Right kidney (tissue), 1 donor: ENCODE results near the gene FPGS.

Experiments used
- DNase-seq: peaks from one replicate; pipeline ENCODE4 v3.0.0-alpha.2; 2016

Gene FPGS

DNA sequence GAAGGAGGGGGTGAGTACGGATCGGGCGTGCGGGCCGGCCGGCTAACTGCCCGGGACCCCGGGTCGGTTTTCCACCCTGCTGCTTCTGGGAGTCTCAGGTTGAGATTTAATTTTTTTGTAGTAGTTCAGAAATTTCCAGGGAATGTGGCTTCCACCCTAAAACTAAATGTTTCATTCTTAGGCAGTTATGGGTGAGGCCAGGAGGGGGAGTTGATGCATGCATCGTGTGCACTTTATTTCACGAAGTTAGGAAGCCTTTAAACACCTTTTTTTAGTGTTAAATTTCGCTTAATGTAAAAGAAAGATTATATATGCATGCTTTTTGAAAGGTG, 15.9 kb upstream of the FPGS start:
- no peak for DNase-seq

DNA sequence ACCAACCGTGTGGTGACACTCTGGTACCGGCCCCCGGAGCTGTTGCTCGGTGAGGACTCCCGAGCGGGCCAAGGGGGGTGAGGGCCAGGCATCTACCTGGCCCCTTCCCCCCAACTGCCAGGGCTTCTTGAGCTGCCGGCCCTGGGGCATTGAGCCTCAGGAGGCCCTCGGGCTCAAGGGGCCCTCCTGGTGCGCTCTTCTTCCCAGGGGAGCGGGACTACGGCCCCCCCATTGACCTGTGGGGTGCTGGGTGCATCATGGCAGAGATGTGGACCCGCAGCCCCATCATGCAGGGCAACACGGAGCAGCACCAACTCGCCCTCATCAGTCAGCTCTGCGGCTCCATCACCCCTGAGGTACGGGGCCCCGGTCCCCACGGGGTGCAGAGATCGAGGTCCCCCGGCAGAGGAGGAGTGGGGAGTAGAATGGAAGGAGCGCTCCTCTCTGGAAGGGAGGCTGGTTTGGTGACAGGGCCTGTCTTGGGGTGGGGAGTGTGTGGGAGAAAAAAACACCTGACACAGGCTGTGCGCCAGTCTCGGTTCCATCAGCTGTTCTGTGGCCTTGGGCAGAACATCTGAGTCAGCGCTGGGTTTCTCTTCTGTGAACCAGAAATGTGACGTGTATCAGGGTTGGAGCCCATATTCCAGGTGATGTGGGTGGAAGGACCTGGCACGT, 14.2 kb upstream of the FPGS start:
- no peak for DNase-seq

DNA sequence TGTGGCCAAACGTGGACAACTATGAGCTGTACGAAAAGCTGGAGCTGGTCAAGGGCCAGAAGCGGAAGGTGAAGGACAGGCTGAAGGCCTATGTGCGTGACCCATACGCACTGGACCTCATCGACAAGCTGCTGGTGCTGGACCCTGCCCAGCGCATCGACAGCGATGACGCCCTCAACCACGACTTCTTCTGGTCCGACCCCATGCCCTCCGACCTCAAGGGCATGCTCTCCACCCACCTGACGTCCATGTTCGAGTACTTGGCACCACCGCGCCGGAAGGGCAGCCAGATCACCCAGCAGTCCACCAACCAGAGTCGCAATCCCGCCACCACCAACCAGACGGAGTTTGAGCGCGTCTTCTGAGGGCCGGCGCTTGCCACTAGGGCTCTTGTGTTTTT, 13.5 kb upstream of the FPGS start:
- no peak for DNase-seq

DNA sequence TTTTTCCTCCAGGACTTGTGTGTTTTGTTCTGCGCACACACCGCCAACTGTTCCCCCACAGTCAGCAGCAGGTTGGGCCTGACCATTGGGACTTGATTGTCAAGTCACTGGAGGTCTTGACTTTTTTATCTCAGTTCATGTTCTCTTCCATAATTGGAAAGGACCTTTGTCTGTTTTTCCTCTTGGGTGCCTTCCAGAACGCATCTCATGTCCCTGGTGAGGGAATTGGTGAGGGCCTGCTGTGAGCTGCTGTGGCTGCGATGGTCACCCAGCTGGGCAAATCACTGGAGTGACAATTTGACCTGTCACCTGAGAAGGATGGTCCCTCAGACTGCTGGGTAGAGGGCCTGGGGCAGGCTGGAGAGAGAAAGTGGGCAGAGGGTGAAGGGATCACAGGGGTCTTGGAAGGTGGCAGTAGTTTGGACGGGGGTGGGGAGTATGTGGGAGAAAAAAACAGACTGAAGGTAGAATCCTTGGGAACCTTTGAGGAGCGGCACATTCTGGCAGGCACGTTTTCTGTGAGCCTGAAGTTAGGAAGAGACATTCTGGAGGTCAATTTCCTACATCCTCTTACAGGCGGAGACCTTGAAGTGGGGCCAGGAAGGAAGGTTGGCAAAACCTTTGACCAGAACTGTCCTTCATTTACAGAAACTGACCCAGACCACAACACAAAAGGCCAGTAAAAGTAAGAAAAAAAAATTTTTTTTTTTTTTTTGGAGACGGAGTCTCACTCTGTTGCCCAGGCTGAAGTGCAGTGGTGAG, 12.4 kb upstream of the FPGS start:
- no peak for DNase-seq

DNA sequence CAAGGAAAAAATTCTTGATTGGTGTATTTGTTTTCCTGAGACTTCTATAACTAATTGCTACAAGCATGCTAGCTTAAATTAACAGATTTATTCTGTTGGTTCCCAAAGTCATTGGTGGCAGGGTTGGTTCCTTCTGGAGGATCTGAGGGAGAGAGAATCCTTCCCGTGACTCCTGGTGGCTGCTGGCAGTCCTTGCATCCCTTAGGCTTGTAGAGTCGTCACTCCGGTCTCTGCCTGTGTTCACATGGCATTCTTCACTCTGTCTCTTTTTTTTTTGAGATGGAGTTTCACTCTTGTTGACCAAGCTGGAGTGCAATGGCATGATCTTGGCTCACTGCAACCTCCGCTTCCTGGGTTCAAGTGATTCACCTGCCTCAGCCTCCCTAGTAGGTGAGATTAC, 11.6 kb upstream of the FPGS start:
- DNase-seq = no peak

DNA sequence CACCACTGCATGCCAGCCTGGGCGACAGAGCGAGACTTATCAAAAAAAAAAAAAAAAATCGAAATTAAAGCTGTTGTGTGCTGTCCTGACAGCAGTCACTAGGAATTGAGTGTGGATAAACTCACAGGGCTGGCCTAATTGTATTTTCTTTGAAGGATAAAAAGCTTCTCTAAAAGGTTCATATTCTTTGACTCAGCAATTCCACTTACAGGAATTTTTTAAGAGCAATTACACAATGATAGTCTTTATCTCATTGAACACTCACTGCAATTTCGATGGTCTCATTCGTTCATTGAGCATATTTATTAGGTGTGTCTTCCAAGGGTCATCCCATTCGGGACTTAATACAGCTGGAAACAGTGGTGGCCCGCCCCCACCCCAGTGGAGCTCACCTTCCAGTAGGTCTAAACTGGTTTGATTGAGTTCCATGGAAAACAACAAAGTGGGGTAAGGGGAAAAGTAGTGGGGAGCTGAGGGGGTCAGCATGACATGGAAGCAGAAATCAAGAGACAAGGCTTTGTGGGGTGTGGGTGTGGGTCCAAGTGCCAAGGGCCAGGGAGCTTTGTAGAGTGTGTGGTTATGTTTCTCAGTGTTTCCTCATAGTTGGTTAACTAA, 10.2 kb upstream of the FPGS start:
- DNase-seq = no peak

DNA sequence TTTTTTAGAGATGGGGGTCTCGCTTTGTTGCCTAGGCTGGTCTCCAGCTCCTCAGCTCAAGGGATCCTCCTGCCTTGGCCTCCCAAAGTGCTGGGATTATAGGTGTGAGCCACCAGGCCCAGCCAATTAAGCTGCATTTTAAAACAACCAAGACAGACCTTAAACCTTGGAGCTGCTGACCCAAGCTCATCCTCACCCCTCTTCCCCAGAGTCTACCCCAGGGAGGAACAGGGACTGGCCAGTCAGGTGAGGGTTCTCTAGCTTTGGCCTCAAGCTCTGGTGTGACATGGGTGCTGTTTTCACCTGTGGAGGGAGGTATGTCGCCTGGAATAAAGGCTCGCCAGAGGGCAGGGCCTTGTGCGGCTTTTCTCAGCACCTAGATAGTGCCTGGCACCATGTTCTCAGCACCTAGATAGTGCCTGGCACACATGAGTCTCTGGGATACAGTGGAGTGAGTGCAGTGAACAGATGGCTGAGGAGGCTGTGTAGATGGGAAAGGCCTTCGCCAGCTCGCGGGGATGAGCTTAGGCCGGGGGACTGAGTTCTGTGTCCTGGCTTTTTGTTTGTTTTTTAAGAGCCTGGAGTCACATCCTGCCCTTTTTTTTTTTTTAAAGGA, 9.5 kb upstream of the FPGS start:
- DNase-seq = no peak

DNA sequence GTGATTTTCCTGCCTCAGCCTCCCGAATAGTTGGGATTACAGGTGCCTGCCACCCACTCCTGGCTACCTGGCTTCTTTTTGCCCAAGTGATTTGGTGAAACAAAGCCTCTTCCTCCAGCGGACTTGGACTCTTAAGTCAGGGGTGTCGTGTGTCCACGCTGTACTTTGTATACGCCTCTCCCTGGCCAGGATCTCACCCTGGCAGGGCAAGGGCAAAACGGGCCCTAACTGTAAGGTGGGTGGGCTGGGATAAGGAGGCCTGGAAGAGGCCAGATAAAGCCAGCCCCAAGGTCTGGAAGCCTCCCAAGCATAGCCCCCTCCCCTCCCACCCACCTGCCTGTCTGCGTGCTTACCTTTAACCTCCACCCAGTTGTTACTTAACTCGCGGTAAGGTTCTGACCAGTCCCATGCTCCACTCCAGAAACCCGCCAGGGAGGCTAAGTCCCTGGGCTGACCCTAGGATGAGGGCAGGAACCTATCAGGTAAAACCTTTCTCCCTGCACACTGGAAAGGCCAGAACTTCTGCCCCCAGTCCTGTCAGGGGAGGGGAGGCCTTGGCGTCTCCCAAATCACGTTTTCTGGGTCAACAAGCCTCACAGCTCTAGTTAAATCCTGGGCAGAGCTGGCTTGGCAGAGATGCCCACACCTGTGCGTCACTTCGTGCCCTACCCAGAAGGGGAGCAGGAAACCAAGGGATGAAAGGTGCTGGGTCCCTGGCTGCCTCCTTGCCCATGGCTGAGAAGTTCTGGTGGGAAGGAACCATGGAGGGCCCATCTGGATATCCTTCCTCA, 8.5 kb upstream of the FPGS start:
- no peak for DNase-seq

DNA sequence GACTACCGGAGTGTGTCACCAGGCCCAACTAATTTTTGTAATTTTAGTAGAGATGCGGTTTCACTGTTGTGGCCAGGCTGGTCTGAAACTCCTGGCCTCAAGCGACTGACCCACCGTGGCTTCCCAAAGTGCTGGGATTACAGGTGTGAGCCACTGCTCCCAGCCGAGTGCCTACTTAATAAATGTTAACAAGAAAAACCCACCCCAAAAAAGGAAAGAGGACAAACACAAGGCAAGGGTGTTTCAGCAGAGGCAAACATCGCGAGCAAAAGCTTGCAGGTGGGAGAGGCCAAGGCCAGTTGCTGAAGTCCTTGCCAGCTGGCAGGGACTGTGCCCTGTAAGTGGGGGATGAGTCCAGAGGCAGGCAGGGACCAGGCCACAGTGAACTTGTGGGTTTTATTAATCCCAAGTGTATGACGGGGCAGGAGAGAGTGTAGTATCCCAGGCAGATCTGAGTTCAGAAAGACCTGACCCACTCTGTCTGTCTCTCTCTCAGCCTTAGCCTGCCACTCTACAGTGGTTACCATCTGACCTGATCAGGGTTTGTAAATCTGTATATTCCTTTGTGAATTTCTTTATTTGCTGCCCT, 6.4 kb upstream of the FPGS start:
- no peak for DNase-seq

DNA sequence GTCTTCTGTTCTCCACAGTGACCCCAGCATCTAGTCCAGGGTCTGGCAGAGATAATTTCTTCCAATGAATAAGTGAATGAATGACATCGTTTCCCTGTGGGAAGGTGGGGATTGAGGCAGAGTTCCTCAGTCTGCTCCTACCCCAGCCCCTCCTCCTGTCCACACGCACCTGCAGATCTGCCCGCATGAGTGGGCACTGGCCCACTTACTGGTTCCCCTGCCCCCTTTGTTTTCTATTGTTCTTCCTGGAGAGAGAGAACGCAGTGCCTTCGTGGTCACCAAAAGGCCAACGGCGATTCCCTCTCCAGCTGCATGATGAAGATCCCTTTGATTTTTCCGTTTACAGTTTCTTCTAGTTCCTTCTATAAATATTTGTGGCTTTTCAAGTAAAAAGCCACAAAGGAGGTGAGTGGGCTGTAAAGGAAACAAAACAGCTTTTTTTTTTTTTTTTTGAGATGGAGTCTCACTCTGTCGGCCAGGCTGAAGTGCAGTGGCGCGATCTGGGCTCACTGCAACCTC, 5.8 kb upstream of the FPGS start:
- no peak for DNase-seq

DNA sequence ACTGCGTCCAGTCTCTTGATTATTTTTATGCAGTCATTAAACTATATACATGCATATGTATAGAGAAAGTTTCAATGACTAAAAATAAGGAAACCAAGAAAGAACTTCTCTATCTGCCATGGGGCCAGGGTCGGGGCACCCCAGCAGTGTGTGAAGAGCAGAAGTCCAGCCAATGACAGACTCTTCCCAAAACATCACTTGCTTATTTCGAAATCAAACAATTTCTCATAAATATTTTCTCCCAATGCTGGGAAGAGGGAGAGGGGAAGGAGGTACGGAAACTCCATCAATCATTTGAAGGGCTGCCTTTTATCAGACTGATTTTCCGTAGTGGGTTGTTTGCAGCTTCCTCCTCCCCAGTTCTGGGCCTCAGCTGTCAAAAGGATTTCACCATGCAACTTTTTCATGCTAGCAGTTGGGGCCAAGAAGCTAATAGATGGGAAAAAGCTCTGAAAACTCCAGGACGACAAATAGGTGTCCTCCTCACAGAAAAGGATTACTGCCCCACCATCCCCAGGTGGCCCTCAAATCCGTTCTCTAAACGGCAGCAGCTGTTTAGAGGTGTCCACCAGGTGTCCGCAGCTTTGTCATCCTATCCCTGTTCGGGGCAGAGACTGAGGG, 617 bp upstream of the FPGS start:
- peak; percentile 82 for DNase-seq

DNA sequence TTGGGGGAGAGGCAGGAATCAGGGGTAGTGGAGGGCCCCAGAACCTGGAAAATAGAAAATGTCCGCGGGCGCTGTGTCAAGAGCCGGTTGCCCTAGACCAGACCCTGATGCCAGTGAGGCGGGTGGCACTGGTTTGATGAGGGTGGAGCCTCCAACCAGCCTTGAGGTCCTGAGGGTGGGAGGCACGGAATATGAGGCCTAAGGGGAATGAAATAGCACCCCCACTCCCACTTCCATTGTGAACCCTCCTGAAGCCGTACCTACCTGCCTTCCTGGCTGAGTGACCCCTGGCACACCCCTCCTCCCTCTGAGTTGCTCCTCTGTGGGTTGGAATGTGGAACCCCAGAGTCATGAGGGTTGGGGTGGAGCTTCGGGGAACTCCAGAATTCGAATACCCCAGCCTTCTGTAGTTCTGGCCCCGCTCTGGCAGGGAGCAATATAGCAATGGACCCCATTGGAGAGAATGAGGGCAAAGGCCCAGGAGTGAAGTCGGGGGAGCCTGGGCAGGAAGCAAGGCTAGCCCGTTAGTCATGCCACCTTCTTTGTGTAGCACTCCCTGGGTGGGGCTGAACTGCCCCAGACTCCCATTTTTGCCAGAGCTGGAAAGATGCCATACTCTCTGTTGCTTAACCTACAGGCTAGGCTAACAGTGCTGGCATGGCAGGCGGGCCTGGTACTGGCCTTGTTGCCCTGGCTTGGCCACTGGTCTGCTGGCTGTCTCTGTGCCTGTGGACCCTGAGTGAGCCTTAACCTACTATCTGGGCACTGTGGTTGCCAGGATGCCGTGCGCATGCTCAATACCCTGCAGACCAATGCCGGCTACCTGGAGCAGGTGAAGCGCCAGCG, 1.0 kb downstream of the FPGS start:
- no peak for DNase-seq

DNA sequence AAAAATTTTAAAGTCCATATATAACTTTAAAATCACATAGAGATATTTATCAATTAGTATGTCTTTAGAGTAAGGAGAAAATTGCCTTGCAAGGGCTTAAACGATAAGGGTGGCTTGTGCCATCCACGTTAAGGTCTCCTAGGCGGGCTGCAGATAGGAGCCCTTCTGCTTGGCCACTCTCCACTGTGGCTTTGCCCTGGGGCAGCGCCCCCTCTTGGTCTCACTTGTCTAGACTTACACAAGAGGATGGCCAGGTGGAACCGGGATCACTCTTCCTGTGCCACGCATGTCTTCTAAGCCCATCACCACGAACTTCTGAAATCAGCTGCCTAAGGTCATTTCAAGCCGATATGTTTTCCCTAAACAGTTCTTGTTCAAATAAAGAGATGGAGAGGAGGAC, 2.9 kb downstream of the FPGS start:
- no peak for DNase-seq

DNA sequence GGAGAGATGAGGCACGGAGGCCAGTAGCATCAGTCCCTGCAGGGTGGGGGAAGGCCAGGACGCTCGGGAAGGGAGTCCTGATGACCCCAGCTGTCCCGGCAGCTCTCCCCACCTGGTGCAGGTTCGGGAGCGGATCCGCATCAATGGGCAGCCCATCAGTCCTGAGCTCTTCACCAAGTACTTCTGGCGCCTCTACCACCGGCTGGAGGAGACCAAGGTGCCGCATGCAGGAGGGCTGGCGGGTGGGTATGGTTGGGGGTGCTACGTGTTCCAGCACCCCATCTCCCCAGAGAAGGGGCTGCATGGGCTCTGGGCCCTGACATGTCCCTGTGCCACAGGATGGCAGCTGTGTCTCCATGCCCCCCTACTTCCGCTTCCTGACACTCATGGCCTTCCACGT, 4.2 kb downstream of the FPGS start:
- no peak for DNase-seq

DNA sequence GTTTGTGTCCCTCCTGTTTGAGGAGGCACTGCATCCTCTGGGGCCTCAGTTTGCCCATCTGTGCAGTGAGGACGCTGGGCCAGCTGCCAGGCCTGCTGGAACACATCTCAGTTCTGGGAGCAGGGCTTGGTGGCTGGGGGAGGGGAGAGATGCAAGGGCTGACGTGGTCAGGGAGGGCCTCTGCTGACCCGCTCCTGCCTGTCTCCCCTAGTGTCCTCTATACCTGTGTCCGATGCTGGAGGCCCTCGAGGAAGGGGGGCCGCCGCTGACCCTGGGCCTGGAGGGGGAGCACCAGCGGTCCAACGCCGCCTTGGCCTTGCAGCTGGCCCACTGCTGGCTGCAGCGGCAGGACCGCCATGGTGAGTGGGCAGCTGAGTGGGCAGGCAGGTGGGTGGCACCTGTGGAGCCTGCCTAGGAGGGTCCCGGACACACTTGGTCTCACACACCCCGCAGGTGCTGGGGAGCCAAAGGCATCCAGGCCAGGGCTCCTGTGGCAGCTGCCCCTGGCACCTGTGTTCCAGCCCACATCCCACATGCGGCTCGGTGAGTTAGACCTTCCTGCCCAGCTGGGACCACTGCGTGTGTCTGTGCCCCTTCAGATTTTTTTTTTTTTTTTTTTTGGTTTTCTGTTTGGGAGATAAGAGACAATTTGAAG, 5.8 kb downstream of the FPGS start:
- DNase-seq = no peak

DNA sequence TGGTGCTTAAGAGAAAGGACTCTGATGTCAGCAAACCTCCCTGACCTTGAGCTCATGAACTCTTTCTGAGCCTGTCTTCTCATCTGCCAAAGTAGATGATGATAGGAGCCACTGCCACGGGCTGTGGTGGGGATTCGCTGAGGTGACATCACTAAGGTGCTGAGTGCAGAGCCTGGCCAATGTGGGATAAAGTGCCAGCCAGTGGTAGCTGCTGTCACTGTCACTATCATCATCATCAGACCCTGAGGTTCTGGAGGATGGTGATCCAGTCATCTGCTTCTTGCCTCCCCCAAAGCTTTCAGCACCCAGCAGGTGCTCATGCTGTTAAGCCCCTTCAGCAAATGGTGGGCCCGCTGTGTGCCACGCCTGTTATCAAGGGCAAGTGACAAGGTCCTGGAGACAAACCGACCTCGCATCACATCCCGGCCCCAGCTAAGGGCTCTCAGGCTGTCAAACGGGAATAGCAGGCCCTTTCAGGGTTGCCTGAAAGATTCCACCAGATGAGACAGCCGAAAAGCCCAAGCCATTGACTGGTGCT, 6.4 kb downstream of the FPGS start:
- DNase-seq = no peak

DNA sequence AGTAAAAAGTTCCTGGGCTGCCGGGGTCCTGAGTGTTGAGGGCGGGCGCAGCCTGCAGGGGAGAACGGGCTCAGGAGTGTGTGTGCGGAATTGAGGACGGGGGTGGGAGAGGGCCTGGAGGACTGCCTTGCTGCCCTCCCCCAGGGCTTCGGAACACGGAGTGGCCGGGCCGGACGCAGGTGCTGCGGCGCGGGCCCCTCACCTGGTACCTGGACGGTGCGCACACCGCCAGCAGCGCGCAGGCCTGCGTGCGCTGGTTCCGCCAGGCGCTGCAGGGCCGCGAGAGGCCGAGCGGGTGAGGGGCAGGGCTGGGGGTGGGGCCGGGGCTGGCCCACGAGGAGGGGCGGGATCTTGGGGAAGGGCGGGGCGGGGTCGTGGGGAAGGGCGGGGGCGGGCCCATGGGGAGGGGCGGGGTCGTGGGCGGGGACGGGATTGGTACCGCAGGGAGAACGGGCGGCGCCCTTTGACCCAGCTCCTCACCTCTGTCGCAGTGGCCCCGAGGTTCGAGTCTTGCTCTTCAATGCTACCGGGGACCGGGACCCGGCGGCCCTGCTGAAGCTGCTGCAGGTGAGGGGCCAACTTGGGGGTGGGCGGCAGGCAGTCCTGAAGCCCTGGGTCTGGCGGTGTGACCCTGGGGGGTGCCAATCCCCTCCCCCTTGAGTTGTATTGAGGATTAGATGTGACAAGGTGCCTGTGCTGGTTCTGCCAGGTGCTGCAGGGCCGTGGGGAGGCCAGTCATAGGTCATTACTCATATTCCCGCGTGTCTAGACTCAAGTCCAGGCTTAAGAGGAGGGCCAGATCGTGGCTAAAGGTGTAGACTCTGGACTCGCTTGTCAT, 7.1 kb downstream of the FPGS start:
- no peak for DNase-seq

DNA sequence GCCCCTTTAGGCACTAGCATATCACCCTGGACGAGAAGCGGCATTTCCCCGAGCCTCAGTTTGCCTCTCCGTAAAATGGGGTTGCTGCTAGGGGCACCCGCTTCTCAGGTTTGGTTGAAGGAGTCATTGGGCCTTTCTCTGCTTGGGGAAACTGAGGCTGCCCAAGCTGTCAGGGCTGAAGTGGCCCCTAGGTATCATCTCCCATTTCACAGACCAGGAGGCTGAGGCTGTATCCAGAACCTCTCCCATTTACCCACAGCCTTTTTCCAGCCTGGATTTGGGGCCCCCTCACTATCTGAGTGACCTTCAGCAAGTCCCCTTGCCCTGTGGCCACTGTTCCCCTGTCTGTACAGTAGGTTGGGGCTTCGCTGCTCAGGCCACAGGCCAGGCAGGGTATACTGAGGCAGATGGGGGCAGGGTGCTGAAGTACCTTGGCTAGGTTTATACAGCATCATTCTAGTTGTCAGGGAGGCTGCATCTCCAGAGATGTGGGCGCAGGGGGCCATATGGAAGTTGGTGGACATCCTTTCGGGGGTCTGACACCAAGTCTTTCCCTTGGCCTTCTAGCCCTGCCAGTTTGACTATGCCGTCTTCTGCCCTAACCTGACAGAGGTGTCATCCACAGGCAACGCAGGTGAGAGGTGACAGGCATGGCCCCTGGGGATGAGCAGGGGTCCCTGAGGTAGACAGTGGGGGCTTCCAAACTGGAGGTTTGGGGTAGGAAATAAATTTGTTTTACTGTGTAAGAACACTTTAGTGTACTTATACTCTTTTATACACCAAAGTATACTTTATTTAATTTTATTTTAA, 7.9 kb downstream of the FPGS start:
- no peak for DNase-seq
